ENCODE data around the gene RNU6-1. TPM values are rescaled to one million over a fixed set of nuclear protein-coding genes. Genes with fewer than 3 reads are reported as not detected.

Gene RNU6-1
- total RNA-seq, 1 experiment from 2014 or later, result not detected

DNA sequence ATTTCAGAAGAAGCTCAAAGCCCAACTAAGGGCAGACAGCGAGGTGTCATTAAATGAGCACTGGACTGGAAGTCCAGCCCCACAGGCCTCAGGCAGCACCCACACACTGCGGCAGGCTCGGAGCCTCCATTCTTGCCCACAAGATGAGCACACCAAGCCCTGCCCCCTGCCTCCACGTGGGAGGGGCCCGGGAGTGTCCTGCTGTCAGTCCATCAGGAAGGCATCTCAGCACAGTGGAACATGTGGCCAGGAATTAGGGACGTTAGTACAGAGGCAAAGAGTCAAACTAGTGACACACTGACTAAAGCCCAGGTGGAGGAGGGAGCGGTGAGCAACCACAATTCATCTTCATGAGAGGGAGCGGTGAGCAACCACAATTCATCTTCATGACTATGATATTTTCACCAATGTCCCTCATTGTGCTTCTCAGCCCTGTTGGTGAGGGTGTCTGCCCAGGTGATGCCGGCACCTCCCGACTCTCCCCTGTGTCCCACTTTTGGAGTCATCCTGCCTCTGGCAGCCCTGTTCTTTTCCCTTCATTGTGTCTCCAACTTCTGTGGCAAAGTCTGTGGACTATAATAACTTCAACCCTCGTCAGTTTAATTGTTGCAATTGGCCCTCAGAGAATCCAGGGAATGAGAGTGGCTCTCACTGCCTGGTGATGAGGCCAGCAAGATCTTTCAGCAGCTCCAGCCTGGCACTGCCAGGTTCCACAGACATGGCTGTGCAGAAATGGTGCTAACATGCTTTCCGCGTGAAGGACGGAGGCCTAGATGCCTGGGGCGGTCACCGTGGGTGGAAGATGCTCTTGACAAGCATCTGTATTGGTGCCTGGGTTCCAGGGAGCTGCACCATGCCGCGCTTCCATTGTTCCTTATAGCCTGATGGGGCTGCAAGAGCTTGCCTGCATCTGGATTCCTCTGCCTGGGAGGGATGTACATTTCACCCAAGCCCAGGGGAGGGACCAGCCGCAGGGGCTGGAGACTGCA, 37.6 kb downstream of the RNU6-1 start:
- ATAC-seq, result no peak
- DNase-seq (ENCODE audit: low spot score), result no peak
- H3K4me1 Mint-ChIP-seq, result peaks cover 37% of the 10 kb centered on the region
- H3K9me3 Mint-ChIP-seq, result no peaks in the 10 kb centered on the region
- no peak for TF ChIP-seq GRHL2 (CRISPR knock-in tag; IDR thresholded peaks at IDR 0.05; ENCODE audit: insufficient replicate concordance, severe bottlenecking)
- no peak for TF ChIP-seq NR3C1 (CRISPR knock-in tag; conservative IDR thresholded peaks at IDR 0.05; ENCODE audit: low read depth)
- TF ChIP-seq RELA (CRISPR knock-in tag; IDR thresholded peaks at IDR 0.05; ENCODE audit: borderline replicate concordance), result no peak
- TF ChIP-seq ZNF423 (CRISPR knock-in tag; IDR thresholded peaks at IDR 0.05), result no peak
- TF ChIP-seq PRRX2 (CRISPR knock-in tag; IDR thresholded peaks at IDR 0.05), result no peak
- no peak for TF ChIP-seq ETV6 (CRISPR knock-in tag; IDR thresholded peaks at IDR 0.05)
- TF ChIP-seq, protein P1, sequence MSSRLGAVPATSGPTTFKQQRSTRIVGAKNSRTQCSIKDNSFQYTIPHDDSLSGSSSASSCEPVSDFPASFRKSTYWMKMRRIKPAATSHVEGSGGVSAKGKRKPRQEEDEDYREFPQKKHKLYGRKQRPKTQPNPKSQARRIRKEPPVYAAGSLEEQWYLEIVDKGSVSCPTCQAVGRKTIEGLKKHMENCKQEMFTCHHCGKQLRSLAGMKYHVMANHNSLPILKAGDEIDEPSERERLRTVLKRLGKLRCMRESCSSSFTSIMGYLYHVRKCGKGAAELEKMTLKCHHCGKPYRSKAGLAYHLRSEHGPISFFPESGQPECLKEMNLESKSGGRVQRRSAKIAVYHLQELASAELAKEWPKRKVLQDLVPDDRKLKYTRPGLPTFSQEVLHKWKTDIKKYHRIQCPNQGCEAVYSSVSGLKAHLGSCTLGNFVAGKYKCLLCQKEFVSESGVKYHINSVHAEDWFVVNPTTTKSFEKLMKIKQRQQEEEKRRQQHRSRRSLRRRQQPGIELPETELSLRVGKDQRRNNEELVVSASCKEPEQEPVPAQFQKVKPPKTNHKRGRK (CRISPR knock-in tag; IDR thresholded peaks at IDR 0.05; ENCODE audit: borderline replicate concordance), result no peak
- TF ChIP-seq USF2 (CRISPR knock-in tag; IDR thresholded peaks at IDR 0.05), result no peak
- no peak for TF ChIP-seq GABPB1 (CRISPR knock-in tag; IDR thresholded peaks at IDR 0.05)
- no peak for TF ChIP-seq FOXP1 (CRISPR knock-in tag; IDR thresholded peaks at IDR 0.05; ENCODE audit: borderline replicate concordance)
- TF ChIP-seq NFE2L1 (CRISPR knock-in tag; IDR thresholded peaks at IDR 0.05), result no peak
- TF ChIP-seq TCF7 (CRISPR knock-in tag; IDR thresholded peaks at IDR 0.05; ENCODE audit: low read depth), result no peak
- no peak for TF ChIP-seq ZBTB21 (CRISPR knock-in tag; IDR thresholded peaks at IDR 0.05; ENCODE audit: borderline replicate concordance)
- no peak for TF ChIP-seq CBFB (CRISPR knock-in tag; IDR thresholded peaks at IDR 0.05; ENCODE audit: low read depth)
- TF ChIP-seq NFYB (CRISPR knock-in tag; conservative IDR thresholded peaks at IDR 0.05; ENCODE audit: low read depth), result no peak
- no peak overlapping the region for H3K4me3 Mint-ChIP-seq
- ChIA-PET POLR2A (no interaction called here), CTCF (no interaction called here)
- H3K36me3 Mint-ChIP-seq, result no peaks in the 10 kb centered on the region
- H3K27ac Mint-ChIP-seq, result no peak overlapping the region
- H3K27me3 Mint-ChIP-seq (ENCODE audit: low read depth), result no peaks in the 10 kb centered on the region; the same call in 1 of the 2 replicates

DNA sequence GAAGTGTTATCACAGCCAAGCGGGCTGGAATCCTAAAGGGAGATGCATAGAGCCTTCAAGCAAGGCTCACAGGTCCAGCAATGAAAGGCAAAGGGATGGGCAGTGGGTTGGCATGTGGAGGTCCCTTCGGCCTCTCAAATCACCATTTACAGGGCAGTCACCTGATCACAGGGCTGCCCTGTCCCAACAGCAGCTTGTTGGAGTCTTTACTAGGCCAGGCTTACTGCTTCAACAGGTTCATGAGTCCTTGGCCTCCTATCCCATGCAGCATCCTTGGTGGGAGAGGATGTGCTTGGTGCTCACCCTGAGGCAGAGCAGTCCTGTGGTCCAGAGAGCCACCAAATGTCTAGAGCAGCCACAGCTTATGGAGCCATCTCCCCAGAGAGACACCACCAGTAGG, 38.7 kb downstream of the RNU6-1 start:
- Mint-ChIP-seq H3K4me3 (no peak overlapping the region), H3K9me3 (0 out of 2 replicates have a peak, but pooled peaks cover under 1% of the 10 kb centered on the region), H3K27me3 (ENCODE audit: low read depth) (no peaks in the 10 kb centered on the region; the same call in 1 of the 2 replicates), H3K36me3 (peaks cover under 1% of the 10 kb centered on the region; the same call in 1 of the 2 replicates), H3K27ac (no peak overlapping the region), H3K4me1 (peaks cover 44% of the 10 kb centered on the region)
- ATAC-seq (no peak), DNase-seq (ENCODE audit: low spot score) (no peak)
- ChIA-PET POLR2A (no interaction called here), CTCF (interaction anchor here (0.6 kb wide), 1 partner anchor 385 kb away, joined by 3 read pairs; no protein-coding TSS in a partner anchor)
- TF ChIP-seq CBFB (CRISPR knock-in tag; IDR thresholded peaks at IDR 0.05; ENCODE audit: low read depth), result no peak
- no peak for TF ChIP-seq USF2 (CRISPR knock-in tag; IDR thresholded peaks at IDR 0.05)
- TF ChIP-seq, protein P2, sequence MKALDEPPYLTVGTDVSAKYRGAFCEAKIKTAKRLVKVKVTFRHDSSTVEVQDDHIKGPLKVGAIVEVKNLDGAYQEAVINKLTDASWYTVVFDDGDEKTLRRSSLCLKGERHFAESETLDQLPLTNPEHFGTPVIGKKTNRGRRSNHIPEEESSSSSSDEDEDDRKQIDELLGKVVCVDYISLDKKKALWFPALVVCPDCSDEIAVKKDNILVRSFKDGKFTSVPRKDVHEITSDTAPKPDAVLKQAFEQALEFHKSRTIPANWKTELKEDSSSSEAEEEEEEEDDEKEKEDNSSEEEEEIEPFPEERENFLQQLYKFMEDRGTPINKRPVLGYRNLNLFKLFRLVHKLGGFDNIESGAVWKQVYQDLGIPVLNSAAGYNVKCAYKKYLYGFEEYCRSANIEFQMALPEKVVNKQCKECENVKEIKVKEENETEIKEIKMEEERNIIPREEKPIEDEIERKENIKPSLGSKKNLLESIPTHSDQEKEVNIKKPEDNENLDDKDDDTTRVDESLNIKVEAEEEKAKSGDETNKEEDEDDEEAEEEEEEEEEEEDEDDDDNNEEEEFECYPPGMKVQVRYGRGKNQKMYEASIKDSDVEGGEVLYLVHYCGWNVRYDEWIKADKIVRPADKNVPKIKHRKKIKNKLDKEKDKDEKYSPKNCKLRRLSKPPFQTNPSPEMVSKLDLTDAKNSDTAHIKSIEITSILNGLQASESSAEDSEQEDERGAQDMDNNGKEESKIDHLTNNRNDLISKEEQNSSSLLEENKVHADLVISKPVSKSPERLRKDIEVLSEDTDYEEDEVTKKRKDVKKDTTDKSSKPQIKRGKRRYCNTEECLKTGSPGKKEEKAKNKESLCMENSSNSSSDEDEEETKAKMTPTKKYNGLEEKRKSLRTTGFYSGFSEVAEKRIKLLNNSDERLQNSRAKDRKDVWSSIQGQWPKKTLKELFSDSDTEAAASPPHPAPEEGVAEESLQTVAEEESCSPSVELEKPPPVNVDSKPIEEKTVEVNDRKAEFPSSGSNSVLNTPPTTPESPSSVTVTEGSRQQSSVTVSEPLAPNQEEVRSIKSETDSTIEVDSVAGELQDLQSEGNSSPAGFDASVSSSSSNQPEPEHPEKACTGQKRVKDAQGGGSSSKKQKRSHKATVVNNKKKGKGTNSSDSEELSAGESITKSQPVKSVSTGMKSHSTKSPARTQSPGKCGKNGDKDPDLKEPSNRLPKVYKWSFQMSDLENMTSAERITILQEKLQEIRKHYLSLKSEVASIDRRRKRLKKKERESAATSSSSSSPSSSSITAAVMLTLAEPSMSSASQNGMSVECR (CRISPR knock-in tag; IDR thresholded peaks at IDR 0.05; ENCODE audit: borderline replicate concordance), result no peak
- no peak for TF ChIP-seq SOX15 (CRISPR knock-in tag; IDR thresholded peaks at IDR 0.05)
- no peak for TF ChIP-seq TEAD4 (CRISPR knock-in tag; IDR thresholded peaks at IDR 0.05)
- no peak for TF ChIP-seq IRF2 (CRISPR knock-in tag; IDR thresholded peaks at IDR 0.05; ENCODE audit: borderline replicate concordance, low read depth)
- no peak for TF ChIP-seq NFE2L1 (CRISPR knock-in tag; IDR thresholded peaks at IDR 0.05)
- no peak for TF ChIP-seq PRRX2 (CRISPR knock-in tag; IDR thresholded peaks at IDR 0.05)
- no peak for TF ChIP-seq AR (CRISPR knock-in tag; IDR thresholded peaks at IDR 0.05)
- TF ChIP-seq ZNF416 (CRISPR knock-in tag; IDR thresholded peaks at IDR 0.05), result no peak
- TF ChIP-seq GRHL2 (CRISPR knock-in tag; IDR thresholded peaks at IDR 0.05; ENCODE audit: insufficient replicate concordance, severe bottlenecking), result no peak
- no peak for TF ChIP-seq NR2C2 (CRISPR knock-in tag; IDR thresholded peaks at IDR 0.05)
- TF ChIP-seq ZNF396 (CRISPR knock-in tag; IDR thresholded peaks at IDR 0.05; ENCODE audit: borderline replicate concordance), result no peak
